HG03469 (cell line): ENCODE measurements around the gene PLXNB1.

Experiments used
- ATAC-seq: cut with Tn5 transposase; IDR thresholded peaks from one replicate; pipeline ENCODE4 v1.9.1; 2021; ENCODE audit warnings: mild to moderate bottlenecking, moderate library complexity, moderate number of reproducible peaks; ENCODE audit not compliant: unreplicated experiment

Gene PLXNB1

GRCh38 chr3:48435223-48435595 lies 5.3 kb upstream of the PLXNB1 start:
- ATAC-seq: no peak

DNA sequence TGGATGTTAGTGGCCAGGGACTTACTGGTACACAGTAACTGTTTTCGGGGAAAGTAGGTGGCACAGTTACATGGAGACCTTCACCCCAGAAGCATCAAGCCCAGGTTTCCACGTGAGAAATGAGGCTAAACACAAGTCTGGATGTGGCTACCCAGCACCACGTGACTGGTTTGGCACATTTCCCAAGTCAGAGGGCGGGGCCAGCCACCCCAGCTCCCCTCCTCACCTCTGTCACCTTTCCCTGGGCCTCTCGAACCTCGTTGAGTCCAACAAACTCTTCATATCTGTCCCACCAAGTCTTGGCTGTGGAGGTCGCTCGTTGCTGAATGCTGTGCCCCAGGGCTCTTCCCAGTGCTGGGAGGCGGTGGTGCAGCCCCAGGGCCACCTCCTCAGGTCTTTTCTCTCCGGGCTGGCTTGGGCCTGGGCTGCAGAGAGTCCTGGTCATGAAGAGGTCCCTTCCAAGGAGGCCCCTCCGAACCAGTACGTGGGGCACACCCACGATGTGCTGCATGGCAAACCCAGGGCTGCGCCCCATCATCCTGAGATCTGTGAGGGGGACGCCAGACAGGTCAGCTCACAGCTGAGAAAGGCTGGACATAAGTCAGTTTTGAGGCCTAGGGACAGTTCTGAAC lies 4.8 kb upstream of the PLXNB1 start:
- ATAC-seq: no peak

GRCh38 chr3:48433472-48434118 lies 3.7 kb upstream of the PLXNB1 start:
- no peak for ATAC-seq

GRCh38 chr3:48432411-48433371 lies 2.8 kb upstream of the PLXNB1 start:
- no peak for ATAC-seq

- no peak for ATAC-seq
These were observed 1.5 kb upstream of the PLXNB1 start for GRCh38 chr3:48431224-48432029.

- no peak for ATAC-seq
These were observed 819 bp upstream of the PLXNB1 start for GRCh38 chr3:48430708-48431101.

DNA sequence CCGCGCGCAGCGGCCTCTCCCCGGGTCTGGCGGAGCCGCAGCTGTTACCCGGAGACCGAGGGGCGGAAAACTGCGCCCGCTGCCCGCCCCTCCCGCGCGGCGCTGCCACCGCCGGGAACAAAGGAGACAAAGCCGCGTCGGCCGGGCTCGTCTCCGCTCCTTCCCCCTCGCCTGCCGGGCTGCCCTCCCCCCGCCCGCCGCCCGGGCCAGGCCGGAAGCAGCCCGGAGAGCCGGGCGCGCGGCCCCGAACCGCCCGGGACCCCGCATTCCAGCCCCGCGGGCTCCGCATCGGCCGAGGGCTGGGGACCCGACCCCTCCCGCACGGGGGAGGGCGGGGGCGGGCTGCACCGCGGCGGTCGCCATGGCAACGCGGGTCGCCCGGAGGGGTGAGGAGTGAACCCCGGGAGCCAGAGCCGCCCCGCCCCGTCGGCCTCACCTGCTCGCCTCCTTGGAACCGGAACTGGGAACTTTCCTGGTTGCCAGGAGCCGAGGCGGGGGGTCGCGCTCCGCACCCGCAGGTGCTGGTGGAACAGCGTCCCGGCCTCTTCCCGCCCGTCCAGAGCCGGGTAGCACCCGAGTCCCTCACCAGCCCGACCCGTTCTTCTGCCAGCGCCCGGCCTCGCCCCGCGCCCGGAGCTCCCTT lies 448 bp downstream of the PLXNB1 start:
- no peak for ATAC-seq

DNA sequence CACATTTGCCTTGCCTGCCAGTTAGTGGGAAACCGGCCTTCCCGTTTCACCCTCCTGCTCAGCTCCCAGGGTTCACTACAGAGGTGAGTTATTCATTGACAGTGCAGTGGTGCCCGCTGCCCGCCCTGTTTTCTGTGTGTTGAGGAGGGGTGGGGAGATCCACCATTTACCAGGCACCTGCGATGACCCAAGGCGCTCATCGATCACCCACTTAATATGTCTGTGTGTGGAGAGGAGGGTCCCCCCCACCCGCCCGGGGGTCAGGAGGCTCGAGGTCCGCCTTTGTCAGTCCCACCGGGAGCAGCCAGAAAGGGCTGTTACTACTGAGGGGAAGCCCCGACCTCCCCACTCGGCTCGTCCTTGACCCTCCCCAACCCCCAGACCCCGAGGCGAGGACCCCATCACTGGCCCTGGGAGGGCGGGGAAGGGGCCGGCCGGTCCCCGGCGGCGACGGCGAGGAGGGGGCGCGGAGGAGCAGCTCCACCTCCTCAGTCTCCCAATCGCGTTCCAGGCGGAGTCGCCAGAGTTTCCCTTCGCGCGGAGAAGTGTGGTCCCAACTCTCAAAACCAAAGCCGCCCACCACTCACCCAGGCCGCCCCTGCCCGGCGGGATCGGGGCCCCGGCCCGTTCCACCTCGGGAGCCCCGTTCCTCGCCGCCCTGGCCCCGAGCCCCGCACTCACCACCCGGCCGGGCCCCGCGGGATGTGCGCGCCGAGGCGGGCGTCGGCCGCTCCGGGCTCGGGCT lies 1.1 kb downstream of the PLXNB1 start:
- no peak for ATAC-seq

DNA sequence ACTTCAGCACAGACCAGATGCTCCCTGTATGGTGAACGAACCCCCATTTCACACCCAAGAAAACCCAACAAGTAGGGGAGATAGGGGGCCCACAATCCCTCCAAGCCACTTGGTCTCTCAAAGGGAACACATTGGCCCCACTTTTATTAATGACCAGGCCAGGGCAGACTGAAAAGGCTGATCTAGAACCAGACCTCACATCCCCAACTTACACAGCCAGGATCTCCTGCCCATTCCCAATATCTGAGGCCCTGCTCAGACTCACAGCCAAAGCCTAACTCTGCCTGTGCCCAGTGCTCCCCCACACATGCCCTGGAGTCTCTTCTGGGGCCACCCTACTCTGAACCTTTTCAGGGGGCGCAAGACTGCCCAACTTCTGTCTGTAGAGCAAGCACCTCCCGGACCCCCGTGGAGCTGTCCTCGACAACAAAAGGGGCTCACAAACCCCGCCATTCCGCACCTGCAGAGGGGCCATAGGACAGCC lies 1.8 kb downstream of the PLXNB1 start:
- ATAC-seq: no peak

- no peak for ATAC-seq
These were observed 2.3 kb downstream of the PLXNB1 start for GRCh38 chr3:48427630-48427962.

- no peak for ATAC-seq
These were observed 2.8 kb downstream of the PLXNB1 start for GRCh38 chr3:48426944-48427629.

DNA sequence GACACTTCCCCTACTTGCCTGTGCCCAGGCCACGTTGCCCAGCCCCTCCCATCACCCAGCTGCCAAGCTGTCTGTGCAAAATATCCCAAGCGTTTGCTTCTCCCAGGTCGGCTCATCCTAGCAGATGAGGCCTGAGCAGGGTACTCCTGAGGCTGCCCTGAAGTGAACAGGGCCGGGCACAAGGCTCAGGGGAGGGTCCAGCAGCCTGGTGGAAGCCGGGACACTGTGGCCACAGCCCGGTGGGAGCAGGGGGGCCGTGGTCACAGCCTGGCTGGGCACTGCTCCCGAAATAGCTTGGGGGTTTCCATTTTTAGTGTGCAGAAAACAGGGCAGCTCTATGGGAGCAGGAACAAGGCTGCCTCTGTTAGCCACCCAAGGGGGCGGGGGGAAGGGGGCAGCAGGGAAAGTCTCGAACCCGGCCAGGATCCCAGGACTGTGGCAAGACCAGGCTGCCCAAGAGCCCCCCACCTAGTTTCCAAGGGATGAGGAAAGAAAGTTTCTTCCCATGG lies 3.4 kb downstream of the PLXNB1 start:
- no peak for ATAC-seq

- no peak for ATAC-seq
These were observed 4.5 kb downstream of the PLXNB1 start for GRCh38 chr3:48425281-48425812.

- ATAC-seq: no peak
These were observed 5.8 kb downstream of the PLXNB1 start for GRCh38 chr3:48423883-48424695.

DNA sequence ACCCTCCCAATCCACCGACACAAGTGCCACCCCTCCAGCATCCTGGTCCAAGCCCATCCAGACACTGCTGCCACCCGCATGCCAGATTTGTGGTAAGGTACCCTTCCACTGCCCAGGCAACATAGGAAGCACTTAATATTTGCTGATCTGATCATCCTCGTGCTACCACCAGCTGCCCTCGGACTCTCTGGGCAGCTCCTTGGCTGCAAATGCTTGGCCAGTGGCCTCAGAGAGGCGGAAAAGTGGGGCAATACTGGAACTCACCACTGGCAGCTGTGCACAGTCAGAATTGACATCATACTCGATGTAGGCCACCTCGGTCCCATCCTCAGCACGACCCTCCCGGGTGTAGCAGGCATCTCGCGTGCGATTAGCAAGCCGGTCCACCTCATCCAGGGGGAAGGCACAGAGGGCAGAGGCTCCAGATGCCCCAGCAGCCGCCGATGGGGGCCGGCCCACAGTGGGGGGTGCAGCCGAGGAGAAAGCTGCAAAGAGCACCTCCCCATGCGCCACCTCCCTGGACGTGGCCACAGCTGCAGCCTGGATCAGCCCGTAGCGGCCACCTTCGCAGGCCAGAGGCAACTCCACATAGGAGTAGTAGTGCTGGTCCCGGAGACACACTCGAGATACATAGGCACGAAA lies 6.5 kb downstream of the PLXNB1 start:
- ATAC-seq: no peak

DNA sequence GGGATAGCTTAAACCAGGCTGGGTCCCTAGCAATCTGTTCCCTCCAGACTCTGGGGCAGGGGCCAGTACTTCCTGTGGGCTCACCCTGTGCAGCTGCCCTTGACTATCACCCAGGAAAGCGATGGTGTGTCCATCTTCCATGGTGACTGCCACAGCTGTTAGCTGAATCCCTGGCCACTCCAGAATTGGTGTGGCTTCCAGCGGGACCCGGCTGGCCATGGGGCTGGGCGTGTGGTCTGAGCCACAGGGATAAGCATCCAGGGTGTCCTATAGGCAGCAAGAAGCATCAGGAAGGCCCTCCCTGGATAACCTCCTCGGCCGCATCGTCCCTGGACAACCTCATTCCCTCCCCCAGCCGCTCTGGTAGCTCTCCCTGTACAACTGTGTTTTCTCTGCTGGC lies 7.2 kb downstream of the PLXNB1 start:
- ATAC-seq: no peak

DNA sequence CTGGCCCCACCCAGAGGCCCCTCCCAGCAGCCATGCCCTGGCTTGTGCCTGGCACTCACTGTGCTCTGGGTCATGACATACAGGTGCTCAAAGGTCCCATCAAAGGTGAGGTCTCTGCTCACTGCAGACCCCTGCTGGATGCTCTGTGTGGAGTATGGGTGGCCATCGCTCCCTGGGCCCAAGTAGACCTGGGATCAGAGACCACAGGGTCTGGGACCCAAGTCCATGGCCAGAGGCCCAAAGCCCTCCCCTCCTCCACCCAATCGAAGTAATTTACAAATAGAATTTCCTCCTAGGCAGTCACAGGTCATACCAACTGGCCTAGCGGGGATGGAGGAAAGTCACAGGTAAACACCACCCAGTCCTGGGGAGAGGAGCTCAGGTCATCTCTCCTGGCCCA lies 7.6 kb downstream of the PLXNB1 start:
- no peak for ATAC-seq
